H1 (cell line): ENCODE data around the gene ANKS1A. TPM values are rescaled to one million over a fixed set of nuclear protein-coding genes. Genes with fewer than 3 reads are reported as not detected.

Source experiments
- CTCF ChIA-PET: fragments of 300-600 bp; sonication (Branson Sonifier 250); formaldehyde crosslinking; loops from one replicate; lab custom pipeline; 2021; ENCODE audit not compliant: partially characterized antibody; lab: Charles Lee
- POLR2A ChIA-PET: fragments of 300-600 bp; sonication (Branson Sonifier 250); formaldehyde crosslinking; loops from one replicate; lab custom pipeline; 2021; ENCODE audit warnings: inconsistent platforms; ENCODE audit not compliant: partially characterized antibody; lab: Charles Lee
- DNase-seq, 2 experiments: peaks; one replicate each; pipeline versions ENCODE4 v3.0.0 to v3.0.0-alpha.2; 2010 to 2022; ENCODE audit warnings: low spot score in 2 of 2, low read depth in 1 of 2, mixed read lengths in 1 of 2
- FAIRE-seq: peaks from 2 replicates; lab custom pipeline; 2011; peaks lifted over from hg19 to GRCh38; lab: Jason Lieb, UNC
- H2AFZ ChIP-seq: 2 replicates; pipeline ENCODE4 v1.8.1; 2012; ENCODE audit warnings: low read length, inconsistent platforms
- H2AK5ac ChIP-seq: 2 replicates; pipeline ENCODE4 v1.6.1; 2013; ENCODE audit warnings: low read depth, low read length
- H2BK120ac ChIP-seq: replicated peaks from 2 replicates; pipeline ENCODE3; 2013; ENCODE audit warnings: low read depth, low read length, inconsistent platforms
- H2BK12ac ChIP-seq: 2 replicates; pipeline ENCODE4 v1.6.1; 2013; ENCODE audit warnings: low read depth, low read length
- H2BK15ac ChIP-seq: 2 replicates; pipeline ENCODE4 v1.6.1; 2013; ENCODE audit warnings: low read length
- H2BK20ac ChIP-seq: 2 replicates; pipeline ENCODE4 v1.6.1; 2013; ENCODE audit warnings: low read length
- H2BK5ac ChIP-seq: 2 replicates; pipeline ENCODE4 v1.6.1; 2013; ENCODE audit warnings: low read depth, low read length
- H3K14ac ChIP-seq: 2 replicates; pipeline ENCODE4 v1.6.1; 2013; ENCODE audit warnings: inconsistent platforms; ENCODE audit not compliant: insufficient read length
- H3K18ac ChIP-seq: 2 replicates; pipeline ENCODE4 v1.6.1; 2013; ENCODE audit warnings: low read length; ENCODE audit errors: extremely low read depth
- H3K23ac ChIP-seq: 2 replicates; pipeline ENCODE4 v1.6.1; 2013; ENCODE audit warnings: inconsistent platforms; ENCODE audit not compliant: insufficient read length
- H3K23me2 ChIP-seq: 2 replicates; pipeline ENCODE4 v1.6.1; 2013; ENCODE audit warnings: low read depth, low read length
- H3K27ac ChIP-seq: 2 replicates; pipeline ENCODE4 v1.6.1; 2011; ENCODE audit warnings: low read depth, low read length, inconsistent platforms
- H3K27me3 ChIP-seq, 4 experiments: replicated peaks in 1 of 4; 1 replicate in 1 of 4; 2 replicates in 3 of 4; pipeline versions ENCODE4 v1.6.1 to v1.8.1; 2011 to 2013; ENCODE audit warnings: low read length in 3 of 4, mild to moderate bottlenecking in 3 of 4, inconsistent platforms in 2 of 4, mixed read lengths in 2 of 4, moderate library complexity in 1 of 4; ENCODE audit not compliant: control insufficient read depth in 3 of 4, insufficient read depth in 3 of 4; ENCODE audit errors: extremely low read depth in 1 of 4
- H3K36me3 ChIP-seq, 4 experiments: 2 replicates each; pipeline versions ENCODE4 v1.6.1 to v1.8.1; 2011 to 2013; ENCODE audit warnings: mild to moderate bottlenecking in 4 of 4, low read length in 3 of 4, moderate library complexity in 2 of 4, control low read depth in 1 of 4, inconsistent platforms in 1 of 4; ENCODE audit not compliant: insufficient read depth in 4 of 4, control insufficient read depth in 2 of 4
- H3K4ac ChIP-seq: replicated peaks from 2 replicates; pipeline ENCODE3; 2013; ENCODE audit warnings: low read length, low read depth, mixed read lengths, inconsistent platforms; ENCODE audit not compliant: insufficient read length
- H3K4me1 ChIP-seq, 4 experiments: replicated peaks in 1 of 4; 1 replicate in 1 of 4; 2 replicates in 3 of 4; pipeline versions ENCODE4 v1.6.1 to v1.8.1; 2011 to 2013; ENCODE audit warnings: low read length in 3 of 4, inconsistent platforms in 2 of 4, mixed read lengths in 1 of 4; ENCODE audit not compliant: insufficient read depth in 4 of 4, control insufficient read depth in 3 of 4
- H3K4me2 ChIP-seq, 2 experiments: 2 replicates each; pipeline versions ENCODE4 v1.6.1 to v1.8.1; 2011 to 2013; ENCODE audit warnings: low read depth in 2 of 2, low read length in 2 of 2, control low read depth in 1 of 2, inconsistent platforms in 1 of 2, mild to moderate bottlenecking in 1 of 2; ENCODE audit not compliant: insufficient read depth in 1 of 2
- H3K4me3 ChIP-seq, 4 experiments: fragments of 200-600, 300-600 bp in 1 of 4; sonication (generic), shearing (Covaris generic), sonication (Bioruptor Twin) in 1 of 4; 2 replicates each; pipeline versions ENCODE4 v1.5.1 to v1.8.1; 2011 to 2016; ENCODE audit warnings: low read length in 4 of 4, low read depth in 3 of 4, control low read depth in 2 of 4, inconsistent platforms in 2 of 4, mild to moderate bottlenecking in 2 of 4, mixed read lengths in 1 of 4, moderate library complexity in 1 of 4; ENCODE audit not compliant: insufficient read depth in 2 of 4; ENCODE audit errors: extremely low read depth in 1 of 4
- H3K56ac ChIP-seq: replicated peaks from 2 replicates; pipeline ENCODE3; 2013; ENCODE audit warnings: low read depth, mild to moderate bottlenecking, mixed read lengths, low read length, inconsistent platforms; ENCODE audit not compliant: insufficient read length
- H3K79me1 ChIP-seq: 2 replicates; pipeline ENCODE4 v1.6.1; 2013; ENCODE audit warnings: low read depth, low read length, control low read depth
- H3K79me2 ChIP-seq, 2 experiments: 2 replicates each; pipeline versions ENCODE4 v1.6.1 to v1.8.1; 2012 to 2013; ENCODE audit warnings: low read length in 2 of 2, mild to moderate bottlenecking in 2 of 2, inconsistent platforms in 1 of 2; ENCODE audit not compliant: insufficient read depth in 2 of 2, control insufficient read depth in 1 of 2
- H3K9ac ChIP-seq, 4 experiments: replicated peaks in 1 of 4; 1 replicate in 1 of 4; 2 replicates in 3 of 4; pipeline versions ENCODE4 v1.6.1 to v1.8.1; 2011 to 2013; ENCODE audit warnings: low read depth in 3 of 4, low read length in 3 of 4, control low read depth in 2 of 4, mild to moderate bottlenecking in 2 of 4, moderate library complexity in 2 of 4, inconsistent platforms in 1 of 4; ENCODE audit errors: extremely low read depth in 1 of 4
- H3K9me3 ChIP-seq, 2 experiments: 2 replicates each; pipeline versions ENCODE4 v1.6.1 to v1.8.1; 2012 to 2013; ENCODE audit warnings: mild to moderate bottlenecking in 2 of 2, moderate library complexity in 2 of 2, control low read depth in 1 of 2, inconsistent platforms in 1 of 2, low read depth in 1 of 2, low read length in 1 of 2, mixed read lengths in 1 of 2; ENCODE audit not compliant: insufficient read depth in 2 of 2
- H4K20me1 ChIP-seq, 2 experiments: replicated peaks in 1 of 2; 2 replicates each; pipeline versions ENCODE3 to v1.8.1; 2011 to 2013; ENCODE audit warnings: inconsistent platforms in 2 of 2, low read length in 2 of 2, mild to moderate bottlenecking in 1 of 2; ENCODE audit not compliant: insufficient read depth in 2 of 2, control insufficient read depth in 1 of 2
- H4K5ac ChIP-seq: 2 replicates; pipeline ENCODE4 v1.6.1; 2013; ENCODE audit warnings: low read length, low read depth, mixed read lengths, inconsistent platforms; ENCODE audit not compliant: insufficient read length
- H4K8ac ChIP-seq: 2 replicates; pipeline ENCODE4 v1.8.0; 2013; ENCODE audit warnings: mild to moderate bottlenecking, moderate library complexity, low read length, inconsistent platforms; ENCODE audit not compliant: insufficient read depth; ENCODE audit errors: extremely low read depth
- H4K91ac ChIP-seq: replicated peaks from 2 replicates; pipeline ENCODE3; 2013; ENCODE audit warnings: low read length, mixed read lengths, inconsistent platforms; ENCODE audit not compliant: insufficient read length
- BCL11A ChIP-seq, 2 experiments: IDR thresholded peaks; one replicate each; pipeline ENCODE4 v1.6.1; 2011; ENCODE audit warnings: low read depth in 2 of 2, low read length in 2 of 2, mild to moderate bottlenecking in 2 of 2
- EGR1 ChIP-seq: IDR thresholded peaks from 2 replicates; pipeline ENCODE4 v1.6.1; 2011; ENCODE audit warnings: low read depth, low read length, borderline replicate concordance
- EP300 ChIP-seq, 2 experiments: IDR thresholded peaks; 1 replicate in 1 of 2; 2 replicates in 1 of 2; pipeline ENCODE4 v1.6.1; 2011 to 2012; ENCODE audit warnings: low read depth in 2 of 2, low read length in 2 of 2, mild to moderate bottlenecking in 2 of 2, borderline replicate concordance in 1 of 2, inconsistent platforms in 1 of 2, moderate library complexity in 1 of 2
- EZH2 ChIP-seq: fragments of 200-600 bp; sonication (generic); IDR thresholded peaks from 2 replicates; pipeline ENCODE4 v1.7.1; 2012; ENCODE audit warnings: low read depth, mild to moderate bottlenecking, moderate library complexity, low read length, inconsistent platforms; ENCODE audit not compliant: severe bottlenecking
- JUN ChIP-seq: IDR thresholded peaks from 2 replicates; pipeline ENCODE4 v1.6.1; 2011; ENCODE audit warnings: low read depth, mild to moderate bottlenecking, improper control_type of control experiment, low read length
- JUND ChIP-seq: IDR thresholded peaks from 2 replicates; pipeline ENCODE4 v1.6.1; 2011; ENCODE audit warnings: mild to moderate bottlenecking, improper control_type of control experiment, low read length
- KDM5A ChIP-seq: fragments of 200-600 bp; IDR thresholded peaks from 2 replicates; pipeline ENCODE4 v1.7.1; 2012; ENCODE audit warnings: mild to moderate bottlenecking, low read length, inconsistent platforms, mixed read lengths
- MAFK ChIP-seq: IDR thresholded peaks from 2 replicates; pipeline ENCODE4 v1.6.1; 2012; ENCODE audit warnings: low read depth, mild to moderate bottlenecking, improper control_type of control experiment, low read length
- PHF8 ChIP-seq: fragments of 200-600 bp; sonication (generic); conservative IDR thresholded peaks from 2 replicates; pipeline ENCODE4 v1.7.1; 2012; ENCODE audit warnings: low read depth, mild to moderate bottlenecking, inconsistent platforms, low read length, moderate library complexity
- RAD21 ChIP-seq, 2 experiments: IDR thresholded peaks in 1 of 2; conservative IDR thresholded peaks in 1 of 2; 2 replicates each; pipeline ENCODE4 v1.6.1; 2011; ENCODE audit warnings: low read depth in 2 of 2, low read length in 2 of 2, improper control_type of control experiment in 1 of 2, inconsistent platforms in 1 of 2, mild to moderate bottlenecking in 1 of 2, moderate library complexity in 1 of 2
- RBBP5 ChIP-seq: IDR thresholded peaks from 2 replicates; pipeline ENCODE4 v1.7.1; 2012; ENCODE audit warnings: low read depth, mild to moderate bottlenecking, inconsistent platforms, low read length, moderate library complexity, borderline replicate concordance
- SIX5 ChIP-seq: IDR thresholded peaks from 2 replicates; pipeline ENCODE4 v1.6.1; 2011; ENCODE audit warnings: mild to moderate bottlenecking, low read depth, low read length
- TCF12 ChIP-seq: IDR thresholded peaks from 2 replicates; pipeline ENCODE4 v1.6.1; 2011; ENCODE audit warnings: low read depth, mild to moderate bottlenecking, low read length
- ZNF274 ChIP-seq: IDR thresholded peaks from 2 replicates; pipeline ENCODE4 v1.7.0; 2012; ENCODE audit warnings: low read length, borderline replicate concordance; ENCODE audit errors: extremely low read depth
- WGBS, 2 experiments: shearing (Covaris generic) in 1 of 2; methylation state at CpG; one replicate each; pipeline versions ENCODE4 v1.1.6 to v1.1.7; 2013 to 2015; ENCODE audit warnings: low lambda C conversion rate in 2 of 2, mixed read lengths in 2 of 2, inconsistent platforms in 1 of 2, low coverage in 1 of 2, missing lambda C conversion rate in 1 of 2; ENCODE audit not compliant: insufficient replicate concordance in 2 of 2, insufficient coverage in 1 of 2, insufficient read length in 1 of 2; ENCODE audit errors: extremely low coverage in 1 of 2, missing lambda C conversion rate in 1 of 2; 5-methylcytosine and 5-hydroxymethylcytosine counted together
- polyA plus RNA-seq, 7 experiments: library from polyadenylated mRNA; depleted of rRNA in 3 of 7; stranded (reverse) in 5 of 7; unstranded in 2 of 7; fragments of >200 nt in 5 of 7; fragments of 200-250 nt in 2 of 7; gene quantifications; 1 replicate in 5 of 7; 2 replicates in 1 of 7; 4 replicates in 1 of 7; pipeline versions ENCODE4 v1.2.1 to v1.2.3, GENCODE V29; 2011 to 2013; ENCODE audit warnings: missing spikeins in 2 of 7, mixed read lengths in 2 of 7
- total RNA-seq: library from RNA; stranded (reverse); fragmentation: NEBNext Ultra II Directional; extraction: Animal tissue kit (Norgen Biotek cat#: 25700); gene quantifications from 2 replicates; pipeline ENCODE4 v1.2.1, GENCODE V29; 2021

Gene ANKS1A
- total and polyA plus RNA-seq, 2 of the 8 experiments (the other 6 are each of a cell fraction or from before 2014, with no cell fraction given) = 9.8 to 30.9 TPM

- Histone ChIP-seq H3K4me3 (no peak overlapping the region), H3K4ac (no peak overlapping the region), H3K14ac (no peak overlapping the region), H3K18ac (no peak overlapping the region), H2AK5ac (no peak overlapping the region), H4K8ac (no peak overlapping the region), H3K9me3 (no peaks in the 10 kb centered on the region), H3K79me1 (no peaks in the 10 kb centered on the region; the same call in 1 of the 2 replicates), H3K27ac (no peak overlapping the region), H2BK120ac (no peak overlapping the region), H3K56ac (no peak overlapping the region), H3K9ac (no peak overlapping the region), H2AFZ (no peak overlapping the region), H3K23ac (no peak overlapping the region), H4K20me1 (no peaks in the 10 kb centered on the region), H3K4me1 (peaks cover 0 to 17% (median 9%) of the 10 kb centered on the region in 4 experiments; a peak in 6 of 7 replicates), H4K91ac (no peak overlapping the region), H3K23me2 (no peaks in the 10 kb centered on the region; the same call in 1 of the 2 replicates), H3K79me2 (no peaks in the 10 kb centered on the region), H4K5ac (no peak overlapping the region), H3K4me2 (no peak overlapping the region), H3K36me3 (peaks cover 0 to 4% (median 0%) of the 10 kb centered on the region in 4 experiments; a peak in 2 of 8 replicates), H2BK12ac (no peak overlapping the region), H2BK20ac (no peak overlapping the region), H2BK15ac (no peak overlapping the region), H3K27me3 (no peaks in the 10 kb centered on the region), H2BK5ac (0 out of 2 replicates have a peak overlapping the region, but pooled peaks have one; percentile 52)
- DNase-seq = no peak
- CTCF ChIA-PET = interaction anchor here (0.8 to 3.3 kb wide), 12 partner anchors 8 to 176 kb away, joined by 3 to 12 read pairs (median 4); no protein-coding TSS in a partner anchor
- FAIRE-seq = no peak
- WGBS, 2 experiments = 94% methylated on average over 8 of the region's 8 CpGs; no CpG with 5 or more reads in 1 of the 2 experiments
- POLR2A ChIA-PET = interaction anchor here (0.6 kb wide), 1 partner anchor 13 kb away, joined by 3 read pairs; no protein-coding TSS in a partner anchor
- TF ChIP-seq BCL11A (IDR thresholded peaks at IDR 0.05; ENCODE audit: low read depth in 2 of 2, low read length in 2 of 2) (no peak), PHF8 (no peak), JUND (no peak), KDM5A (no peak), ZNF274 (no peak), RAD21 (IDR thresholded peaks at IDR 0.05 in 1 of 2, conservative IDR thresholded peaks at IDR 0.05 in 1 of 2; ENCODE audit: low read depth in 2 of 2, low read length in 2 of 2) (no peak), EP300 (IDR thresholded peaks at IDR 0.05; ENCODE audit: borderline replicate concordance in 1 of 2, low read depth in 2 of 2, low read length in 2 of 2) (no peak), TCF12 (no peak), EZH2 (no peak), SIX5 (no peak), RBBP5 (no peak), MAFK (no peak), EGR1 (no peak), JUN (no peak)
Measured at GRCh38 chr6:35064290-35064689, 175.2 kb downstream of the ANKS1A start.
